Endothelial cell (in vitro differentiated cells): ENCODE measurements around the gene KDM8. TPM values are rescaled to one million over a fixed set of nuclear protein-coding genes. Genes with fewer than 3 reads are reported as not detected.

ENCODE experiments used
- DNase-seq: peaks from one replicate; pipeline ENCODE4 v3.0.0; 2021; ENCODE audit warnings: low spot score
- H3K27ac Mint-ChIP-seq: one replicate; pipeline ENCODE4 v1.8.0; 2021; ENCODE audit warnings: mixed read lengths, inconsistent platforms; ENCODE audit not compliant: unreplicated experiment
- H3K27me3 Mint-ChIP-seq: one replicate; pipeline ENCODE4 v1.8.0; 2021; ENCODE audit warnings: mild to moderate bottlenecking, moderate library complexity, mixed read lengths, inconsistent platforms; ENCODE audit not compliant: unreplicated experiment
- H3K36me3 Mint-ChIP-seq: one replicate; pipeline ENCODE4 v1.8.0; 2021; ENCODE audit warnings: mild to moderate bottlenecking, low read depth, mixed read lengths, inconsistent platforms; ENCODE audit not compliant: unreplicated experiment
- H3K4me1 Mint-ChIP-seq: one replicate; pipeline ENCODE4 v1.8.0; 2021; ENCODE audit warnings: mild to moderate bottlenecking, mixed read lengths, inconsistent platforms; ENCODE audit not compliant: unreplicated experiment
- H3K4me3 Mint-ChIP-seq: one replicate; pipeline ENCODE4 v1.8.0; 2021; ENCODE audit warnings: mild to moderate bottlenecking, mixed read lengths, inconsistent platforms; ENCODE audit not compliant: unreplicated experiment
- H3K9me3 Mint-ChIP-seq: one replicate; pipeline ENCODE4 v1.8.0; 2021; ENCODE audit warnings: mixed read lengths, inconsistent platforms; ENCODE audit not compliant: unreplicated experiment
- CTCF ChIP-seq: fragments of 200-600 bp; sonication (generic); IDR thresholded peaks from one replicate; pipeline ENCODE4 v1.5.0; 2021; ENCODE audit warnings: antibody characterized with exemption; ENCODE audit not compliant: unreplicated experiment
- long read RNA-seq: library from polyadenylated mRNA; unstranded; transcript quantifications from one replicate; pipeline ENCODE4 v2.0.0, GENCODE V29; 2020; ENCODE audit not compliant: unreplicated experiment
- total RNA-seq: library from RNA; stranded (reverse); fragmentation: NEBNext Ultra II Directional; extraction: Animal tissue kit (Norgen Biotek cat#: 25700); gene quantifications from one replicate; pipeline ENCODE4 v1.2.1, GENCODE V29; 2021; ENCODE audit not compliant: unreplicated experiment

Gene KDM8
- 5.7 TPM for total RNA-seq
- long read RNA-seq, partial matches to known transcripts = 1 of 5 reads
- long read RNA-seq, other reads (novel, unspliced or antisense) = 3 of 5 reads

- peak; percentile 97 for DNase-seq
- Mint-ChIP-seq H3K36me3 (no peaks in the 10 kb centered on the region), H3K4me1 (peaks cover 5% of the 10 kb centered on the region), H3K9me3 (no peaks in the 10 kb centered on the region), H3K27me3 (peaks cover 9% of the 10 kb centered on the region), H3K27ac (peak within 1 kb of the TSS; percentile 96), H3K4me3 (peak within 1 kb of the TSS; percentile 97)
- TF ChIP-seq CTCF = no peak
These were observed at the start of gene KDM8 for GRCh38 chr16:27203507-27204311. Gene KDM8 (plus strand): TSS chr16:27203526. CDS start chr16:27210124, 6,598 bp downstream.

- H3K9me3 Mint-ChIP-seq = no peaks in the 10 kb centered on the region
- H3K27ac Mint-ChIP-seq = no peak overlapping the region
- H3K36me3 Mint-ChIP-seq = no peaks in the 10 kb centered on the region
- TF ChIP-seq CTCF = peak; percentile 98
- peaks cover 2% of the 10 kb centered on the region for H3K27me3 Mint-ChIP-seq
- peak; percentile 66 for DNase-seq
- no peaks in the 10 kb centered on the region for H3K4me1 Mint-ChIP-seq
- no peak overlapping the region for H3K4me3 Mint-ChIP-seq
These were observed 48.4 kb upstream of the KDM8 start for GRCh38 chr16:27154705-27155521.

- H3K9me3 Mint-ChIP-seq = no peaks in the 10 kb centered on the region
- DNase-seq = no peak
- no peaks in the 10 kb centered on the region for H3K36me3 Mint-ChIP-seq
- no peak overlapping the region for H3K4me3 Mint-ChIP-seq
- no peak for TF ChIP-seq CTCF
- H3K27ac Mint-ChIP-seq = no peak overlapping the region
- peaks cover 2% of the 10 kb centered on the region for H3K27me3 Mint-ChIP-seq
- no peaks in the 10 kb centered on the region for H3K4me1 Mint-ChIP-seq
These were observed 46.7 kb upstream of the KDM8 start for GRCh38 chr16:27156579-27156978.

- Mint-ChIP-seq H3K27ac (no peak overlapping the region), H3K9me3 (no peaks in the 10 kb centered on the region), H3K4me1 (no peaks in the 10 kb centered on the region), H3K4me3 (no peak overlapping the region), H3K27me3 (peaks cover 2% of the 10 kb centered on the region), H3K36me3 (no peaks in the 10 kb centered on the region)
- no peak for TF ChIP-seq CTCF
- DNase-seq = no peak
These were observed 41.9 kb upstream of the KDM8 start for GRCh38 chr16:27161398-27161797.
